Measurements from ENCODE around the gene DNAJC5. TPM values are rescaled to one million over a fixed set of nuclear protein-coding genes. Genes with fewer than 3 reads are reported as not detected.

DNAJC5 gene
- total RNA-seq, 1 donor from 2014 or later: 82.6 TPM

GRCh38 chr20:63940071-63940471 is 45.1 kb downstream of the DNAJC5 start:
- DNase-seq (ENCODE audit: low read depth): no peak

DNA sequence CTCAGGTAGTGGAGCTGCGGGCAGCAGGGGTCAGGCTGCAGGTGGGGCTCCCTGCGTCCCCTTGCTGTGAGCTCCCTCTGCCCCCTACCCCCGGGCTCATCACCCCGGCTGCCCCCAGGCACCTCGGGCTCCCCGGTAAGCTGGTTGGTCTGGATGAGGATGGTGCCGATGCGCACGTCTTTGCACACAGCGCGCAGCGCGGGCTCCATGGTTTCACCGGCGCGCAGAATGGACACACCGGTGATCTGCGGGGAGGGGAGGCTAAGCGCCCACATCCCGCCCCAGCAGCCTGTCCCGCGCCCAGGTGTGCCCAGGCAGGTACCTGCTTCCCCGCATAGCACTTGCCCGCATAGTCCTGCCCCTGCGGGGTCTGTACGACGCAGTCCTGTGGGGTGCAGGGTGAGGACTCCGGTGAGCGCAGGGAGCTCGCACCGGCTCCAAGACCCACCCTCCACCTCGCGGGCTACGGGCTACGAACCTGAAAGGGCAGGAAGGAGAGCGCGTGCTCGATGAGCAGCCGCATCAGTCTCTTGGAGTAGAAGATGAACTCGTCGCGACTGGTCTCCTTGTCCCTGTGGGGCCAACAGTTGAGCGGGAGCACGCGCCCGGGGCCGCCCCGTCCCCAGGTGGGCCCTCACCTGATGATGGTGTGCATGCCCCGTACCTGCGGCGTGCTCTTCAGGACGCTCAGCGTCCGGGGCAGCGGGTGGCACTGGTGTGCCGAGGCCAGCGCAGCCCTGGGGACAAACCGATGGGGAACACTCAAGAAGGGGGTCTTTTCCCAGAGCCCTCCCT is 45.7 kb downstream of the DNAJC5 start:
- no peak for DNase-seq (ENCODE audit: low read depth)

DNA sequence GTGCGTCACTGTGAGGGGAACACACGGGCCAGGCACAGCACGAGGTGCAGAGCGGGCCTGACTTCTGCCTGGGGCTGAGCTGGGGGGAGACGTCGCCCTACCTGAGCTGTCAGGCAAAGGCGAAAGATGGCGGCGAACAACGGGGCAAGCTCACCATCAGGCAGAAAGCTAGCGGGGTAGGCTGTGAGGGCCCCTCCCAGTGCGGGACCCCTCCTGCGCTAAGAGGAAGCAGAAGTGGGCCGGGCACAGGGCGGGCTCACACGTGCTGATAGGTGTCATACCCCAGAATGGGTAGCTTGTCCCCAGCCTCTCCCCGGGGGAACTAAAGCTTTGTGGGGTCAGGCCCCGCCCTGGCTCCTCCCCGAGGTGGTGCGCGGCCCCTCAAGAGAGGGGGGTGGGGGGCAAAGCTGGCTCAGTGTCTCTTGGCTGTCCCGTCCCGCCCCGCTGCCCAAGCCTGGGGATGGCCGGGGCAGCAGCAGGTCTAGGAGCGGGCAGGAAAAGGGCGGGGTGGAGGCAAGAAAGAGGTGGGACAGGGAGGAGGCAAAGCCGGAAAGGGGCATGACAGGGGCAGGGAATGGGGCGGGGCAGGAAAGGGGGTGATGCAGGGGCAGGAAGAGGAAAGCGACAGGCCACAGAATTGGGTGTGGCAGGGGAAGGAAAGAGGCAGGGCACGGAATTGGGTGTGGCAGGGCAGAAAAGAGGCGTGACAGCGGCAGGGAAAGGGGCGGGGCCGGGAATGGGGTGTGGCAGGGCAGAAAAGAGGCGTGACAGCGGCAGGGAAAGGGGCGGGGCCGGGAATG is 46.6 kb downstream of the DNAJC5 start:
- DNase-seq (ENCODE audit: low read depth): no peak

- no peak for DNase-seq (ENCODE audit: low read depth)
These were observed 47.5 kb downstream of the DNAJC5 start for GRCh38 chr20:63942250-63942951.

DNA sequence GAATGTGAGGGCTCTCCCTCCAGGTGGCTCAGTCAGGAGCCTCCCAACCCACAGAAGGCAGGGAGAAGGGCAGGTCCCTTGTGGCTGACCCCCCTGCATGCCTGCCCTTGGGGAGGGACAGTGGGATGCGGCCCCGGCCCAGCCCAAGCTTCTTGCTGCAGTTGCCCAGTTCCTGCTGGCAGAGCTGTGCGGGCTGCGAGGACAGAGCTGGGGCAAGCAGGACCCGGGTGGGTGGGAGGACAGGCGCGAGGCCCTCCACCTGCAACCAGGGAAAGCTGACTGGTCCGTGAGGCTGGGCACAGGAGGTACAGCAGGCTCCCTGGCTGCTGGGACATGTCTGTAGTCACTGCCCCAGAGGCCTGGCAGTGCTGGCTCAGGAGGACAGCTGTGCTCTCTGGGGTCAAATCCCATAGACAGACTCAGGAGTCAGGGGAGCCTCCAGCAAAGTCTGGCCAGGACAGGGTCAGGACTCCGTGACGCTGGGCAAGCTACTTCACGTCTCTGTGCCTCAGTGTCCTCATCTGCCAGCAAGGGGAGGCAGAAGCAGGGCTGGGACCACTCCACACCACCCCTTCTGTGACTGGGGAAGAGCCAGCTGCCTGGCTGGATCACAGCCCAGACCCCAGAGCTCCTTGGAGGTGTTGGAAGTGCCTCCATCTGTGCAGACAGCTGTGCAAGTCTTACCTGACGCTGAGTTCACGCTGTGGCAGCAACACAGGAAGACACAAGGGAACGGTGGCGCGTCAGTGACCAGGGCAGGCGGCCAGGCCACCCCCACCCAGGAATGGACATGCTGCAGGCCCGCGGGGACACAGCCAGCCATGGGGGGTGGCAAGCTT is 48.3 kb downstream of the DNAJC5 start:
- no peak for DNase-seq (ENCODE audit: low read depth)

- DNase-seq (ENCODE audit: low read depth): no peak
These were observed 48.8 kb downstream of the DNAJC5 start for GRCh38 chr20:63943808-63944077.

- DNase-seq (ENCODE audit: low read depth): no peak
These were observed 49.4 kb downstream of the DNAJC5 start for GRCh38 chr20:63944078-63944941.

- no peak for DNase-seq (ENCODE audit: low read depth)
These were observed 50.2 kb downstream of the DNAJC5 start for GRCh38 chr20:63945031-63945658.

DNA sequence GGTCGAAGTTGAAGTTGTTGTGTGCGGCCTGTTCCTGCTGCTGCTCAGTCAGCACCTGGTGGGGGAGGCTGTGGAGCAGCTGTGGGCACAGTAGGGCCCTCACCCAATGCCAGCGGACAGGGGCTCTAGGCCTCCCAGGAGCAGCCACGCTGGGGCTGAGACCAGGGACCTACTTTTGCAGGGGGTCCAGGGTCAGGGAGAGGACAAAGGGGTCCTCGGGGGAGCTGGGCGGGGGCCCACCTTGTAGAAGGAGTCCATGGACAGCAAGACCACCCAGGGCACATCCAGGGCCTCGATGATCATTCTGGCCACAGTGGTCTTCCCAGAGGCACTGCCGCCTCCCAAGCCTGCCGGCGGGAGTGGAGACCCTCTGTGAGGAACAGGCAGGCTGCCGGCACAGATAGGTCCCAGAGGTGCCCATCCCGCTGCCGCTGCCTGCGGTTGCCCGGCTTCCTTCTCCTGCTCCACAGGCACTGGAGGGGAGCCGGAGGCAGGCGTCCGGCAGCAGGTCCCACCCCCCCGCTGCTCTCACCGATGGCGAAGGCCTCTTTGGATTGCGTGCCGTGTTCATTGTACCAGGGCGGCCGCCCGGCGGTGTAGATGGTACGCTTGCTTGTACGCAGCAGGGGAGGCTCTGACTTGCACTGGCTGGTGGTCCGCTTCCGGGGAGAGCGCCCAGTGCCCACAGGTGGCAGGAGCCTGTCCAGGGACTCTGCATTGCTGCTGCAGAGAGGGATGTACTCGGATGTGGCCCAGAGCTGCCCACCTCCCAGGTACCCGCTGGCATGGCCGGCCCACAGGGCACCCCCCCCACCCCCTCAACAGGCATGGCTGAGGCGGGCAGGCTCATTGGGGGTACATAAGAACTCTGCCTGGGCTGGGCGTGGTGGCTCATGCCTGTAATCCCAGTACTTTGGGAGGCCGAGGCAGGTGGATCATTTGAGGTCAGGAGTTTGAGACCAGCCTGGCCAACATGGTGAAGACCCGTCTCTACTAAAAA is 51.3 kb downstream of the DNAJC5 start:
- no peak for DNase-seq (ENCODE audit: low read depth)

- DNase-seq (ENCODE audit: low read depth): no peak
These were observed 52.2 kb downstream of the DNAJC5 start for GRCh38 chr20:63946986-63947637.

GRCh38 chr20:63947638-63948456 is 52.9 kb downstream of the DNAJC5 start:
- DNase-seq (ENCODE audit: low read depth): no peak

GRCh38 chr20:63950701-63951397 is 55.9 kb downstream of the DNAJC5 start:
- no peak for DNase-seq (ENCODE audit: low read depth)

- DNase-seq (ENCODE audit: low read depth): no peak
These were observed 56.7 kb downstream of the DNAJC5 start for GRCh38 chr20:63951398-63952209.

DNA sequence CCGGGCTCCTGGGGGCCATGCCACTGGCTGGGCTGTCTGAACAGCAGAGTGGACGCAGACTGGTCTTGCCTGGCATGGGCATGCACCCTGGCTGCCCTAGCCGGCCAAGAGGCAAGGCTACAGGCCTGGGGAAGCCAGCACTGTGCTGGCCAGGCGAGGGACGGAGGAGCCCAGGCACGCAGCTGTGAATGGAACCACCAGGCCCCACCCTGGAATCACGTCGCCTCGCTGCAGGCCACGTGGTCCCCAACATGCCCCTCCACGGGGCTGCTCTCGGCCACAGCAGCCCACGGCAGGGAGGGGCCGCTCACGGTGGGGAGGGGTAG is 57.2 kb downstream of the DNAJC5 start:
- no peak for DNase-seq (ENCODE audit: low read depth)

DNA sequence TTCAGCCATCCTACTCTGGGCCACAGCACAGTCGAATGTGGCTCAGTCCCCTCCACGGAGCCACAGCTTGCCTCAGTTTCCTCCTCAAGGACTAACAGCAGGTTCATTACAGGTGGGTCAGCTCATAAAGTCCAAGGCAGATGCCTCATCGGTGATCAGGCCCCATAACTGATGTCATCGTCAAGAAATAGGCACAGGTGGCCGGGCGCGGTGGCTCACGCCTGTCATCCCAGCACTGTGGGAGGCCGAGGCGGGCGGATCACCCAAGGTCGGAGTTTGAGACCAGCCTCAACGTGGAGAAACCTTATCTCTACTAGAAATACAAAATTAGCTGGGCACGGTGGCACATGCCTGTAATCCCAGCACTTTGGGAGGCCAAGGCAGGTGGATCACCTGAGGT is 57.8 kb downstream of the DNAJC5 start:
- DNase-seq (ENCODE audit: low read depth): no peak

- no peak for DNase-seq (ENCODE audit: low read depth)
These were observed 59.0 kb downstream of the DNAJC5 start for GRCh38 chr20:63953764-63954429.
